Activated B cell treated with CpG ODN at 0.5 μM for 24 hours (primary cell): ENCODE data around the gene PVRIG. TPM values are rescaled to one million over a fixed set of nuclear protein-coding genes. Genes with fewer than 3 reads are reported as not detected.
A peak's percentile ranks its signal among the peaks of the same experiment; 100 is the strongest.

Experiments
- ATAC-seq: fragments of 200-7000 bp; cut with Tn5 transposase; one replicate; pipeline ENCODE4 v1.10.0; 2021; ENCODE audit warnings: low read depth, mild to moderate bottlenecking, moderate library complexity
- CTCF ChIA-PET: fragments of 350-600 bp; sonication (Branson Sonifier 250); formaldehyde crosslinking; loops from one replicate; lab custom pipeline; 2021; ENCODE audit warnings: antibody characterized with exemption; lab: Charles Lee
- POLR2A ChIA-PET: fragments of 350-600 bp; sonication (Branson Sonifier 250); formaldehyde crosslinking; loops from one replicate; lab custom pipeline; 2021; ENCODE audit warnings: antibody characterized with exemption; lab: Charles Lee
- DNase-seq: peaks from one replicate; pipeline ENCODE4 v3.0.0; 2022
- H3K27ac Mint-ChIP-seq: one replicate; pipeline ENCODE4 v1.8.0; 2020; ENCODE audit warnings: mixed read lengths
- H3K27me3 Mint-ChIP-seq: one replicate; pipeline ENCODE4 v1.8.0; 2021; ENCODE audit warnings: mixed read lengths
- H3K36me3 Mint-ChIP-seq: one replicate; pipeline ENCODE4 v1.8.0; 2021; ENCODE audit warnings: low read depth, mixed read lengths
- H3K4me1 Mint-ChIP-seq: one replicate; pipeline ENCODE4 v1.8.0; 2021; ENCODE audit warnings: mixed read lengths
- H3K4me3 Mint-ChIP-seq: one replicate; pipeline ENCODE4 v1.8.0; 2020; ENCODE audit warnings: mild to moderate bottlenecking, mixed read lengths
- H3K9me3 Mint-ChIP-seq: one replicate; pipeline ENCODE4 v1.8.0; 2020; ENCODE audit warnings: mixed read lengths
- intact Hi-C: fragments of 100-400 bp; cut with micrococcal nuclease; formaldehyde crosslinking; loops from one replicate; pipeline ENCODE4 v1.15.1; 2024
- total RNA-seq: library from RNA; stranded (reverse); gene quantifications from 2 replicates; pipeline ENCODE4 v1.2.3, GENCODE V29; 2022
- TF ChIP-seq, protein P1 (sequence below): fragments of 200-600 bp; IDR thresholded peaks from one replicate; pipeline ENCODE4 v1.8.0; 2022; ENCODE audit warnings: antibody characterized with exemption, mild to moderate bottlenecking

Gene PVRIG
- total RNA-seq, 1 donor from 2014 or later: 20.0 TPM

GRCh38 chr7:100219271-100219737 lies 445 bp upstream of the PVRIG start:
- no peak for DNase-seq
- intact Hi-C loops: no loop called here
- ChIA-PET POLR2A (interaction anchor here (1.2 to 3.4 kb wide), 3 partner anchors 29 to 86 kb away, joined by 3 to 14 read pairs (median 10); no protein-coding TSS in a partner anchor), CTCF (interaction anchor here (0.9 to 3.2 kb wide), 4 partner anchors 29 to 188 kb away, joined by 3 to 33 read pairs (median 10); no protein-coding TSS in a partner anchor)
- no peaks in the 10 kb centered on the region for H3K9me3 Mint-ChIP-seq
- H3K36me3 Mint-ChIP-seq: peaks cover 20% of the 10 kb centered on the region
- no peaks in the 10 kb centered on the region for H3K27me3 Mint-ChIP-seq
- peak overlapping the region; percentile 86 for H3K4me3 Mint-ChIP-seq
- H3K27ac Mint-ChIP-seq: peak overlapping the region; percentile 95
- H3K4me1 Mint-ChIP-seq: peaks cover 91% of the 10 kb centered on the region
- TF ChIP-seq, protein P1, sequence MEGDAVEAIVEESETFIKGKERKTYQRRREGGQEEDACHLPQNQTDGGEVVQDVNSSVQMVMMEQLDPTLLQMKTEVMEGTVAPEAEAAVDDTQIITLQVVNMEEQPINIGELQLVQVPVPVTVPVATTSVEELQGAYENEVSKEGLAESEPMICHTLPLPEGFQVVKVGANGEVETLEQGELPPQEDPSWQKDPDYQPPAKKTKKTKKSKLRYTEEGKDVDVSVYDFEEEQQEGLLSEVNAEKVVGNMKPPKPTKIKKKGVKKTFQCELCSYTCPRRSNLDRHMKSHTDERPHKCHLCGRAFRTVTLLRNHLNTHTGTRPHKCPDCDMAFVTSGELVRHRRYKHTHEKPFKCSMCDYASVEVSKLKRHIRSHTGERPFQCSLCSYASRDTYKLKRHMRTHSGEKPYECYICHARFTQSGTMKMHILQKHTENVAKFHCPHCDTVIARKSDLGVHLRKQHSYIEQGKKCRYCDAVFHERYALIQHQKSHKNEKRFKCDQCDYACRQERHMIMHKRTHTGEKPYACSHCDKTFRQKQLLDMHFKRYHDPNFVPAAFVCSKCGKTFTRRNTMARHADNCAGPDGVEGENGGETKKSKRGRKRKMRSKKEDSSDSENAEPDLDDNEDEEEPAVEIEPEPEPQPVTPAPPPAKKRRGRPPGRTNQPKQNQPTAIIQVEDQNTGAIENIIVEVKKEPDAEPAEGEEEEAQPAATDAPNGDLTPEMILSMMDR: no peak
- ATAC-seq: no peak

DNA sequence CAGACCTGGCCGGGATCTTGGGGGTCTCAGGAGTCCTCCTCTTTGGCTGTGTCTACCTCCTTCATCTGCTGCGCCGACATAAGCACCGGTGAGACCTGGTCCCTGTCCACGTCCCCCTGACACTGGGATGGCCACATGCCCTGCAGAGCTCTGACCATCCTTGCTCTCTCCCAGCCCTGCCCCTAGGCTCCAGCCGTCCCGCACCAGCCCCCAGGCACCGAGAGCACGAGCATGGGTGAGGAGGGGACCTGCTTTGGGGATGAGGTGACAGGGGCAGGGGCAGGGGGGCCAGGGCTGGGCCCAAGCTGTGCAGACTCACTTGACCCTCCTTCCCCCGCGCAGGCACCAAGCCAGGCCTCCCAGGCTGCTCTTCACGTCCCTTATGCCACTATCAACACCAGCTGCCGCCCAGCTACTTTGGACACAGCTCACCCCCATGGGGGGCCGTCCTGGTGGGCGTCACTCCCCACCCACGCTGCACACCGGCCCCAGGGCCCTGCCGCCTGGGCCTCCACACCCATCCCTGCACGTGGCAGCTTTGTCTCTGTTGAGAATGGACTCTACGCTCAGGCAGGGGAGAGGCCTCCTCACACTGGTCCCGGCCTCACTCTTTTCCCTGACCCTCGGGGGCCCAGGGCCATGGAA lies 959 bp downstream of the PVRIG start:
- DNase-seq: no peak
- no peak for ATAC-seq
- TF ChIP-seq, protein P1: no peak

GRCh38 chr7:100221231-100221718 lies 1.5 kb downstream of the PVRIG start:
- peak overlapping the region; percentile 86 for H3K4me3 Mint-ChIP-seq
- peak; percentile 40 for ATAC-seq

More for the DNA sequence above, 959 bp downstream of the PVRIG start:
- Mint-ChIP-seq H3K9me3 (no peaks in the 10 kb centered on the region), H3K27ac (peak overlapping the region; percentile 95), H3K4me1 (peaks cover 88% of the 10 kb centered on the region), H3K27me3 (no peaks in the 10 kb centered on the region), H3K36me3 (peaks cover 31% of the 10 kb centered on the region), H3K4me3 (peak overlapping the region; percentile 86)
- CTCF ChIA-PET: interaction anchor here (0.9 to 3.2 kb wide), 4 partner anchors 21 to 125 kb away, joined by 3 to 11 read pairs (median 4); no protein-coding TSS in a partner anchor
- intact Hi-C loops: loop anchor here (1.0 to 2.0 kb wide), 3 partner anchors 140 to 208 kb away; partner anchors contain the start of genes MEPCE, ZCWPW1 and ZNF3
- POLR2A ChIA-PET: interaction anchor here (0.6 to 3.4 kb wide), 15 partner anchors 10 to 216 kb away, joined by 3 to 14 read pairs (median 4); partner anchors contain the start of genes LAMTOR4, MBLAC1, PPP1R35 and ZCWPW1

DNA sequence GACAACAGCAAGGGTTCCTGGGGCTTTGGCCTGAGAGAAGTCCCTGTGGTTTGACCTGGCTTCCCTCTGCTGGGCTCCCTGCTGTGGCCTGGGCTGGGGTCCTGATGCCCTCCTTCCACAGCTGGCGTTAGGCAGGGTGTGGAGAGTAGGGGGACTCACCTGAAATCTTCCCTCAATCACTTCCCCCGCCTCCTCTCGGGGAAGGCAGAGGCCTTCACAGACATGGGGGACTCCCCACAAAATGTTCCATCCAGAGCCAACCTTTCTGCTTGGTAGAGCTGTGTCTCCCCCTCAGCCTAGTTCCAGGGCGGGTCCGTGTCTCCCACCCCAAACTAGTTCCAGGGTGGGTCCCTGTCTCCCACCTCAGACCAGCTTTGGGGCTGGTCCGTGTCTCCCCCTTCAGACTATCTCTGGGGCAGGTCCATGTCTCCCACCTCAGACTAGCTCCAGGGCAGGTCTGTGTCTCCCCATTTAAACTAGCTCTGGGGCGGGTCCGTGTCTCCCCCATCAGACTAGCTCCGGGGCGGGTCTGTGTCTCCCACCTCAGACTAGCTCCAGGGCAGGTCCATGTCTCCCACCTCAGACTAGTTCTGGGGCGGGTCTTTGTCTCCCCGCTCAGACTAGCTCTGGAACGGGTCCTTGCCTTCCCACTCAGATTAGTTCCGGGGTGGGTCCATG lies 2.2 kb downstream of the PVRIG start:
- ATAC-seq (no peak), DNase-seq (no peak)
- intact Hi-C loops: loop anchor here (2.0 kb wide), 2 partner anchors 141 to 207 kb away; partner anchors contain the start of genes MEPCE, ZCWPW1 and ZNF3
- POLR2A ChIA-PET: interaction anchor here (0.5 to 3.4 kb wide), 11 partner anchors 11 to 820 kb away, joined by 3 to 14 read pairs (median 4); partner anchors contain the start of genes GAL3ST4, LAMTOR4, MBLAC1 and ZCWPW1
- CTCF ChIA-PET: interaction anchor here (0.5 to 3.2 kb wide), 5 partner anchors 32 to 91 kb away, joined by 3 to 11 read pairs (median 3); no protein-coding TSS in a partner anchor
- Mint-ChIP-seq H3K36me3 (peaks cover 32% of the 10 kb centered on the region), H3K4me3 (peak overlapping the region; percentile 86), H3K27me3 (no peaks in the 10 kb centered on the region), H3K4me1 (peaks cover 78% of the 10 kb centered on the region), H3K9me3 (no peaks in the 10 kb centered on the region), H3K27ac (peak overlapping the region; percentile 95)
- TF ChIP-seq, protein P1: no peak

More at GRCh38 chr7:100221231-100221718, 1.5 kb downstream of the PVRIG start:
- peak overlapping the region; percentile 95 for H3K27ac Mint-ChIP-seq
- peak; percentile 48 for DNase-seq
- intact Hi-C loops: loop anchor here (2.0 kb wide), 2 partner anchors 140 to 208 kb away; partner anchors contain the start of genes MEPCE, ZCWPW1 and ZNF3
- H3K4me1 Mint-ChIP-seq: peaks cover 84% of the 10 kb centered on the region
- CTCF ChIA-PET: interaction anchor here (0.9 to 3.2 kb wide), 4 partner anchors 21 to 124 kb away, joined by 3 to 11 read pairs (median 4); no protein-coding TSS in a partner anchor
- H3K27me3 Mint-ChIP-seq: no peaks in the 10 kb centered on the region
- TF ChIP-seq, protein P1: no peak
- H3K36me3 Mint-ChIP-seq: peaks cover 32% of the 10 kb centered on the region
- no peaks in the 10 kb centered on the region for H3K9me3 Mint-ChIP-seq
- POLR2A ChIA-PET: interaction anchor here (0.6 to 3.4 kb wide), 16 partner anchors 10 to 215 kb away, joined by 3 to 14 read pairs (median 4); partner anchors contain the start of genes LAMTOR4, MBLAC1, PPP1R35 and ZCWPW1
